Inflammatory macrophage treated with lipopolysaccharide for 4 hours (primary cell): ENCODE measurements around the gene FIBCD1.

Source experiments
- DNase-seq: peaks from one replicate; pipeline ENCODE4 v3.0.0-alpha.2; 2020

FIBCD1 gene

GRCh38 chr9:130892477-130893304 is 46.4 kb downstream of the FIBCD1 start:
- peak; percentile 9 for DNase-seq

DNA sequence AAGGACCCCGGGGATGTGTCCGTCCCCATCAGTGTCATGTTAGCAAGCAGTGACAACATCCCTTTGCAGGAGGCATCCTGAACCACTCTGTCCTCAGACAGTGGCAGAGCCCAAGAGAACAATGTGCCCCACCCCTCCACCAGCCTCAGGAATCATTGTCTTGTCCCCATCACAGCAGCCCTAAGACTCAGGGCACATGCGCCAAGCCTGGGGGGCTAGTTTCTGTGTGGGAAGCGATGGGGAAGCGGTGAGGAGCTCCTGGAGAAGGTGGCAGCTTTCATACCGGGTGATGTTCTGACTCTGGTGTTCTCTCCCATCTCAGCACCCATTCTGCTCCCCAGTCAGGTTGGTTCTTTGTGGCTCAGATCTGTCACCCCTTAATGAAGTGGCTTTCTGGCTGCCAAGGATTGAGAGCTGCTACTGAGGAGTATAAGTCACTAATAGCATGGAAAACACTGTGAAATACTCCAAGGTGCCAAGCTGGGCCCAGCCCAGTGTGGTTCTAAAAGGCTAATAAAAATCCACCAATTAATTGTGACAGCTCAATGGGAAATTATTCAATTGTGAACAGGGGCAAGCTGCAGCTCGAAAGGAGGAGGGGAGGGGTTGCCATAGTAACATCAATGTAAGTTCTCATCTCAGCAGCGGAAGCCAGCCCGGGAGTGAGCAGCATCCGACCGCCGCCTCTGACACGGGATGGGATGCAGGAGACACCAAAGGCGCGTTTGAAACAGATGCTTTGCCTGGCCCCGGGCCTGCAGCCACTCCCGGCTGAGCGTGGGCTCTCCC is 47.2 kb downstream of the FIBCD1 start:
- no peak for DNase-seq

DNA sequence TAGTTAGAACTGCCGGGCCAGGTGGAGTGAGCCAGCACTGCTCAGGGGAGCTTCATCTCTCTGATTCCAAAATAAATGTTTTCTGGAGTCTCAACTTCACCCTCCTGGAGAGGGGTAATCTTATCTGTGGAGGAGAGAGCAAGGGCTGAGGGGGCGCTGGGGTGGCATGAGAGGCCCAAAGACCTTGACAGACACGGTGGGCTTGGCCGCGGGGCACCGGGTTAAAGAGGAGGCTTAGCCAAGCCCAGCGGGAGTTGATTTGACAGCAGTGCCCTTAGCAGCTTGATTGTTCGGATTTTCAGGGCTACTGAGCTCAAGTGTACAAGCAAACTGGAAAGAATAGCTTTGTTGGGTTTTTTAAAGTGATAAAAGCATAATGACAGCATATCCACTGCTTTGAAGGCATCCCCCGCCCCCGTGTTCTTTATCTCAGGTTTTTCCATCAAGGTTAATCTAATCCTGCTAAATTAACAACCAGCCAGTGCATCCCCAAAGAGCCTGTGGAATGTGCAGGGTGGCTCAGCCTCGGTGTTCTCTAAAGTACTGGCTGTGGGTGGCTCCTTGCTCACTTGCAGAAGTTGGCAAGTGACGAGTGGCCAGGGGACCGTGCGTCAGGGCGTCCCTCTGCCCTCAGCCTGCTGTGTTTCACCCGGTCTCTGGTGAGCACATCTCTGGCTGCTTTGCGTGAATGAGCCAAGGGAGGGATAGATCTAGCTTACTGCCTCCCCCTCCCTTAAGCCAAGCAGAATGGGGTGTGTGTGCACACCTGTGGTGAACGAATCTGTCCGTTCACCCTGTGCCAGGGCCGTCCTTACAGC is 48.0 kb downstream of the FIBCD1 start:
- no peak for DNase-seq

- DNase-seq, result no peak
These were observed 48.9 kb downstream of the FIBCD1 start for GRCh38 chr9:130890124-130890523.

- no peak for DNase-seq
These were observed 50.7 kb downstream of the FIBCD1 start for GRCh38 chr9:130888146-130888885.

DNA sequence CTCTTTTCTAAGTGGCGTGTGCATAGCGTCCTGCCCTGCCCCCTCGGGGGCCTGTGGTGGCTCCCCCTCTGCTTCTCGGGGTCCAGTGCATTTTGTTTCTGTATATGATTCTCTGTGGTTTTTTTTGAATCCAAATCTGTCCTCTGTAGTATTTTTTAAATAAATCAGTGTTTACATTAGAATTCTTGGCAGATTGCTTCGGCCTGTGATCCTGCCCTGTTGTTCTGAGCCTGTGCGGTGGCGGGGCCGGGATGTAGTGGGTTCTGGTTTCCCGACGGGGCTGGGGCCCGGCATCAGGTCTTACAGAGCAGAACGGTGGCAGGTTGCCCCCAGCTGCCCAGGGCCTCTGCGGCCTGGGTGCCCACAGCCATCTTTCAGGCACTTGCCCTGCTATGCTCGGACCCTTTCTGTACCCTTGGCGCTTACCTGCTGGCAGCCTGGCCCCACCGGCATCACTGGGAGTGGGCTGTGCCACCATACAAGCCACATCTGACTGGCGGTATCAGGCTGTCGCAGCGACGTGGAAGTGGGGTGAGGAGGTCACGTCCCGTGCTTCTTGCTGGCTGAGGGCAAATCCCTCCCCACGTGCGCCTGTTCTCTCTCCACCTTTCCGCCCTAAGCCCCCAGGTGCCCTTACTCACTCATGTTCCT is 51.4 kb downstream of the FIBCD1 start:
- no peak for DNase-seq

DNA sequence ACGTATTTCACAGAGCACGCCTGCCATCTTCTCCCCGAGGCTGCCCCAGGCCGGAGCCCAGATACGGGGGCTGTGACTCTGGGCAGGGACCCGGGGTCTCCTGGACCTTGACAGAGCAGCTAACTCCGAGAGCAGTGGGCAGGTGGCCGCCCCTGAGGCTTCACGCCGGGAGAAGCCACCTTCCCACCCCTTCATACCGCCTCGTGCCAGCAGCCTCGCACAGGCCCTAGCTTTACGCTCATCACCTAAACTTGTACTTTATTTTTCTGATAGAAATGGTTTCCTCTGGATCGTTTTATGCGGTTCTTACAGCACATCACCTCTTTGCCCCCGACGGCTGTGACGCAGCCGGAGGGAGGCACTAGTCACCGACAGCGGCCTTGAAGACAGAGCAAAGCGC is 52.1 kb downstream of the FIBCD1 start:
- no peak for DNase-seq

- DNase-seq, result no peak
These were observed 53.3 kb downstream of the FIBCD1 start for GRCh38 chr9:130885484-130886375.

DNA sequence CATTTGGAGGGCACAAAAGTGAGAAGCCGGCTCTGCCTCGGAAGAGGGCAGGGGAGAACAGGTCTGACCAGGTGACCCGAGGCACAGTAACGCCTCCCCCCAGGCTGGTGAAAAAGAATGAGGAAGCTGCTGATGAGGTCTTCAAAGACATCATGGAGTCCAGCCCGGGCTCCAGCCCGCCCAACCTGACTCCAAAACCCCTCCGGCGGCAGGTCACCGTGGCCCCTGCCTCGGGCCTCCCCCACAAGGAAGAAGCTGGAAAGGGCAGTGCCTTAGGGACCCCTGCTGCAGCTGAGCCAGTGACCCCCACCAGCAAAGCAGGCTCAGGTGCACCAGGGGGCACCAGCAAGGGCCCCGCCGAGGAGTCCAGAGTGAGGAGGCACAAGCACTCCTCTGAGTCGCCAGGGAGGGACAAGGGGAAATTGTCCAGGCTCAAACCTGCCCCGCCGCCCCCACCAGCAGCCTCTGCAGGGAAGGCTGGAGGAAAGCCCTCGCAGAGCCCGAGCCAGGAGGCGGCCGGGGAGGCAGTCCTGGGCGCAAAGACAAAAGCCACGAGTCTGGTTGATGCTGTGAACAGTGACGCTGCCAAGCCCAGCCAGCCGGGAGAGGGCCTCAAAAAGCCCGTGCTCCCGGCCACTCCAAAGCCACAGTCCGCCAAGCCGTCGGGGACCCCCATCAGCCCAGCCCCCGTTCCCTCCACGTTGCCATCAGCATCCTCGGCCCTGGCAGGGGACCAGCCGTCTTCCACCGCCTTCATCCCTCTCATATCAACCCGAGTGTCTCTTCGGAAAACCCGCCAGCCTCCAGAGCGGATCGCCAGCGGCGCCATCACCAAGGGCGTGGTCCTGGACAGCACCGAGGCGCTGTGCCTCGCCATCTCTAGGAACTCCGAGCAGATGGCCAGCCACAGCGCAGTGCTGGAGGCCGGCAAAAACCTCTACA is 54.2 kb downstream of the FIBCD1 start:
- DNase-seq, result no peak

- DNase-seq, result no peak
These were observed 54.9 kb downstream of the FIBCD1 start for GRCh38 chr9:130884111-130884531.

DNA sequence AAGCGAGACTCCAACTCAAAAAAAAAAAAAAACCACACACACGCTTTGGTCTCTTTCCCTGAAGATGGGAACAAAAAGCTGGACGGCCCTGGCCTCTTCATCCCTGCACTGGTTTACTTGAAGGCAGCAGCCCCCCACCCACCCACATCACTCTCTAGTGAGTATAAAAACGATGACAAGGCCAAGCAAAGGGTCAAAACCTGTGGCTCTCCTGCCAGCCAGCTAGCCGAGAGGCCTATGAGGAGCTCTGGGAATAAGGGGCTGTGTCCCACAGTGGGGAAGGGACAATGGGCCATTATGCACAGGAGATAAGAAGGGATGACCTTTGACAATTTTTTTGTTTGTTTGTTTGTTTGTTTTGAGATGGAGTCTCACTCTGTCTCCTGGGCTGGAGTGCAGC is 55.6 kb downstream of the FIBCD1 start:
- no peak for DNase-seq

DNA sequence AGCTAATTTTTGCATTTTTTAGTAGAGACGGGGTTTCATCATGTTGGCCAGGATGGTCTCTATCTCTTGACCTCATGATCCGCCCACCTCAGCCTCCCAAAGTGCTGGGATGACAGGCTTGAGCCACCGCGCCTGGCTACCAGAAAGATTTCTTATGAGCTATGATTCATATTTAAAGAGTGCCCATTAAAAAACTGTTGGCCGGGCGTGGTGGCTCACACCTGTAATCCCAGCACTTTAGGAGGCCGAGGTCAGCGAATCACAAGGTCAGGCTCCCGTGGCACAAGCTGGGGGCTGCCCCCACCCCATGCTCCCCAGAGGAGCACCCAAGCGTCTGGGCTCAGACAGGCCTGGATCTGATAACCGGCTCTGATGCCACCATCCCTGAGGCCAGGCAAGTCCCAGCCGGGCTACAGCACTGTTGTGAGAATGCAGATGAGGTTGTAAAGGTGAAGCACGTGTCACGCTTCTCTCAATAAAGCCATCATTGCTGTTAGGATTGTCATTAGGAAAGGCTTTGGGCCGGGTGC is 56.3 kb downstream of the FIBCD1 start:
- DNase-seq, result no peak

DNA sequence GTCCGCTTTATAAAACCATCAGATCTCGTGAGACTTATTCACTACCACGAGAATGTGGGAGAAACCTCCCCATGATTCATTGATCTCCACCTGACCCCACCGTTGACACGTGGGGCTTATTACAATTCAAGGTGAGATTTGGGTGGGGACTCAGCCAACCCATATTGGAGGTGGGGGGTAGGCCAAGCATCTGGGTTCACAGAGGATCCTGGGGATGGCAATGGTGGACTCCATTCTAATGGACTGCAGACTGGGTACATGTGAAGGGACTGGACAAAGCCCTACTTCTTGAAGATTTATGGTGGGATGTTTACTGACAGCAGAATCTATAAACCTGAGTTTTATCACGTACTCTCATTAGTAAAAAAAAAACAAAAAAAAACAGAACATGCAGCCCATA is 57.5 kb downstream of the FIBCD1 start:
- DNase-seq, result no peak

- DNase-seq, result no peak
These were observed 58.3 kb downstream of the FIBCD1 start for GRCh38 chr9:130880599-130881220.

- DNase-seq, result no peak
These were observed 59.1 kb downstream of the FIBCD1 start for GRCh38 chr9:130879863-130880411.

GRCh38 chr9:130878295-130878694 is 60.8 kb downstream of the FIBCD1 start:
- DNase-seq, result no peak

DNA sequence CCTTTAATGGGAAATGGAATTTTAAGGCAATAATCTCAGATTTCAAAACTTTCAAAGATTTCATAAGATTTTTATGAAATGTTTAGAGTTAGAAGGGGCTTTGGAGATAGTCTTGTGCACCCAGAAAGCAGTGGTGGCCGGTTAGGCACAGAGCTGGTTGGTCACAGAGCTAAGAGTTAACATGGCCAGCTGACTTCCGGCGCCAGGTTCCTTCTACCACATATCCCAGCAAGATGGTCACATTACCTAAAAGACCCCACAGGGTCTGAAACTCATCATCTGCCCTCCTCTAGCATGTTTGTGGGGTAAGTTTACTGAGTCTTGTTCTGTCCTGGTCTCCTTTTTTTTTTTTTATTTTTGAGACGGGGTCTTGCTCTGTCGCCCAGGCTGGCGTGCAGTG is 61.7 kb downstream of the FIBCD1 start:
- no peak for DNase-seq

DNA sequence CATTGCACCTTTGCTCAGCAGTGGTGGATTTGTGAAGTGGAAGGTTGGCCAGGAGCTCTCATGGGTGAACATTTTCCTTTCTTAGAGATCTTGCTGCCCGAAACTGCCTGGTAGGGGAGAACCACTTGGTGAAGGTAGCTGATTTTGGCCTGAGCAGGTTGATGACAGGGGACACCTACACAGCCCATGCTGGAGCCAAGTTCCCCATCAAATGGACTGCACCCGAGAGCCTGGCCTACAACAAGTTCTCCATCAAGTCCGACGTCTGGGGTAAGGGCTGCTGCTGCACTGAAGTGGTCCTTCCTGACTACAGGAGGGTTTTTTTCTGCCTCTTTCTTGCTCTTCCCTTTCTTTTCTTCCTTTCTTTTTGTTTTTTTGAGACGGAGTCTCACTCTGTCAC is 64.3 kb downstream of the FIBCD1 start:
- no peak for DNase-seq

- no peak for DNase-seq
These were observed 65.1 kb downstream of the FIBCD1 start for GRCh38 chr9:130873966-130874365.
